HG03439 (cell line): Measurements from ENCODE around the gene AAR2.

Experiments
- ATAC-seq: cut with Tn5 transposase; IDR thresholded peaks from one replicate; pipeline ENCODE4 v1.9.1; 2021; ENCODE audit warnings: mild to moderate bottlenecking, moderate library complexity; ENCODE audit not compliant: unreplicated experiment

The AAR2 gene

GRCh38 chr20:36217226-36217625 is 19.1 kb upstream of the AAR2 start:
- no peak for ATAC-seq

- no peak for ATAC-seq
Measured at GRCh38 chr20:36218380-36219064, 17.8 kb upstream of the AAR2 start.

- no peak for ATAC-seq
Measured at GRCh38 chr20:36219671-36220220, 16.5 kb upstream of the AAR2 start.

GRCh38 chr20:36225666-36226065 is 10.6 kb upstream of the AAR2 start:
- ATAC-seq: no peak

- no peak for ATAC-seq
Measured at GRCh38 chr20:36228770-36229169, 7.5 kb upstream of the AAR2 start.

- ATAC-seq: no peak
Measured at GRCh38 chr20:36230019-36230418, 6.3 kb upstream of the AAR2 start.

- no peak for ATAC-seq
Measured at GRCh38 chr20:36231331-36231730, 4.9 kb upstream of the AAR2 start.

- no peak for ATAC-seq
Measured at GRCh38 chr20:36234771-36235320, 1.4 kb upstream of the AAR2 start.

GRCh38 chr20:36236786-36237121 is 476 bp downstream of the AAR2 start:
- no peak for ATAC-seq

GRCh38 chr20:36237477-36237876 is 1.2 kb downstream of the AAR2 start:
- no peak for ATAC-seq

GRCh38 chr20:36238153-36238552 is 1.9 kb downstream of the AAR2 start:
- ATAC-seq: no peak

GRCh38 chr20:36238760-36239159 is 2.5 kb downstream of the AAR2 start:
- no peak for ATAC-seq

- no peak for ATAC-seq
Measured at GRCh38 chr20:36240076-36240475, 3.8 kb downstream of the AAR2 start.

- no peak for ATAC-seq
Measured at GRCh38 chr20:36241678-36242077, 5.4 kb downstream of the AAR2 start.

- ATAC-seq: no peak
Measured at GRCh38 chr20:36243726-36244125, 7.4 kb downstream of the AAR2 start.

- no peak for ATAC-seq
Measured at GRCh38 chr20:36246401-36246800, 10.1 kb downstream of the AAR2 start.

- ATAC-seq: no peak
Measured at GRCh38 chr20:36248836-36249235, 12.6 kb downstream of the AAR2 start.

GRCh38 chr20:36249450-36249849 is 13.2 kb downstream of the AAR2 start:
- ATAC-seq: no peak

GRCh38 chr20:36251426-36251825 is 15.1 kb downstream of the AAR2 start:
- no peak for ATAC-seq

- no peak for ATAC-seq
Measured at GRCh38 chr20:36252511-36252910, 16.2 kb downstream of the AAR2 start.

GRCh38 chr20:36253036-36253435 is 16.8 kb downstream of the AAR2 start:
- ATAC-seq: no peak

GRCh38 chr20:36254076-36254475 is 17.8 kb downstream of the AAR2 start:
- ATAC-seq: no peak

- ATAC-seq: no peak
Measured at GRCh38 chr20:36255445-36255844, 19.2 kb downstream of the AAR2 start.
